OCI-LY7 (cell line): Measurements from ENCODE around the gene MAPK11. TPM values are rescaled to one million over a fixed set of nuclear protein-coding genes. Genes with fewer than 3 reads are reported as not detected.

Source experiments
- BruUV-seq: library from RNA; stranded (reverse); fragments of 400-500 nt; replicated peaks from 2 replicates; lab custom pipeline; 2021; lab: Mats Ljungman, UMichigan
- CTCF ChIA-PET: fragments of 300-600 bp; sonication (Branson Sonifier 250); formaldehyde crosslinking; loops from one replicate; lab custom pipeline; 2022; ENCODE audit warnings: antibody characterized with exemption; ENCODE audit not compliant: unreplicated experiment; lab: Charles Lee
- POLR2A ChIA-PET: fragments of 300-600 bp; sonication (Branson Sonifier 250); formaldehyde crosslinking; loops from one replicate; lab custom pipeline; 2022; ENCODE audit warnings: antibody characterized with exemption; lab: Charles Lee
- DNase-seq: peaks from one replicate; pipeline ENCODE4 v3.0.0-alpha.2; 2015; ENCODE audit warnings: low spot score
- H2AFZ ChIP-seq: fragments of 200-600 bp; sonication (generic), shearing (Covaris generic); 2 replicates; pipeline ENCODE4 v1.6.1; 2014; ENCODE audit warnings: mild to moderate bottlenecking, antibody characterized with exemption, low read length, moderate library complexity
- H3K27ac ChIP-seq: fragments of 200-600 bp; sonication (generic); 2 replicates; pipeline ENCODE4 v1.5.1; 2014; ENCODE audit warnings: mixed run types, low read depth, mild to moderate bottlenecking, moderate library complexity, low read length, inconsistent platforms; ENCODE audit not compliant: poor library complexity, severe bottlenecking
- H3K36me3 ChIP-seq: fragments of 200-600 bp; sonication (generic); 2 replicates; pipeline ENCODE4 v1.6.1; 2014; ENCODE audit warnings: mild to moderate bottlenecking, antibody characterized with exemption, low read length, moderate library complexity, mixed read lengths; ENCODE audit not compliant: insufficient read depth
- H3K4me1 ChIP-seq: fragments of 200-600 bp; sonication (generic); 2 replicates; pipeline ENCODE4 v1.5.1; 2014; ENCODE audit warnings: mild to moderate bottlenecking, low read length; ENCODE audit not compliant: insufficient read depth, poor library complexity, severe bottlenecking
- H3K4me2 ChIP-seq: fragments of 200-600 bp; sonication (generic); 2 replicates; pipeline ENCODE4 v1.6.1; 2014; ENCODE audit warnings: mild to moderate bottlenecking, low read length
- H3K4me3 ChIP-seq: fragments of 200-600 bp; sonication (generic); 2 replicates; pipeline ENCODE4 v1.5.1; 2014; ENCODE audit warnings: mild to moderate bottlenecking, low read depth, low read length; ENCODE audit not compliant: poor library complexity, severe bottlenecking
- H3K79me2 ChIP-seq: fragments of 200-600 bp; sonication (generic); 2 replicates; pipeline ENCODE4 v1.6.1; 2016; ENCODE audit warnings: low read depth, mild to moderate bottlenecking, low read length, moderate library complexity, mixed read lengths; ENCODE audit not compliant: insufficient read depth
- H3K9me2 ChIP-seq: fragments of 200-600 bp; sonication (generic); 2 replicates; pipeline ENCODE4 v1.6.1; 2016; ENCODE audit warnings: mild to moderate bottlenecking, low read length, mixed read lengths; ENCODE audit not compliant: insufficient read depth
- H3K9me3 ChIP-seq: fragments of 200-600 bp; sonication (generic); 2 replicates; pipeline ENCODE4 v1.6.1; 2014; ENCODE audit warnings: mild to moderate bottlenecking, mixed run types, low read length, mixed read lengths
- H4K20me1 ChIP-seq: fragments of 200-600 bp; sonication (generic); 2 replicates; pipeline ENCODE4 v1.6.1; 2014; ENCODE audit warnings: mild to moderate bottlenecking, antibody characterized with exemption, low read length, moderate library complexity, mixed read lengths; ENCODE audit not compliant: insufficient read depth
- CTCF ChIP-seq: fragments of 200-600 bp; sonication (generic); conservative IDR thresholded peaks from 2 replicates; pipeline ENCODE4 v1.5.1; 2014; ENCODE audit warnings: mild to moderate bottlenecking, antibody characterized with exemption, low read length, moderate library complexity, mixed read lengths
- EZH2phosphoT487 ChIP-seq: fragments of 200-600 bp; sonication (generic); IDR thresholded peaks from 2 replicates; pipeline ENCODE4 v1.6.1; 2018; ENCODE audit warnings: low read depth, borderline replicate concordance, mild to moderate bottlenecking, mixed run types, antibody characterized with exemption, low read length, moderate library complexity, mixed read lengths
- intact Hi-C: fragments of 100-400 bp; cut with micrococcal nuclease; formaldehyde crosslinking; loops from one replicate; pipeline ENCODE4 v1.10.0; 2022; ENCODE audit not compliant: unreplicated experiment
- total RNA-seq, 2 experiments: library from RNA; depleted of rRNA in 1 of 2; stranded (reverse); fragments of >200 nt in 1 of 2; shearing (Covaris generic) in 1 of 2; gene quantifications; 2 replicates each; pipeline ENCODE4 v1.2.3, GENCODE V29; 2014 to 2022

MAPK11 gene
- total RNA-seq, 2 experiments from 2014 or later, result 12.0 to 19.7 TPM

GRCh38 chr22:50267591-50268390, 2.4 kb downstream of the MAPK11 start:
- TF ChIP-seq EZH2phosphoT487, result no peak
- peak; percentile 46; the same call in 1 of the 2 replicates for TF ChIP-seq CTCF
- ChIA-PET POLR2A (interaction anchor here (0.5 to 0.7 kb wide), 2 partner anchors 86 to 251 kb away, joined by 3 to 6 read pairs; no protein-coding TSS in a partner anchor), CTCF (no interaction called here)
- Histone ChIP-seq H2AFZ (no peak overlapping the region), H3K4me1 (peaks cover 46% of the 10 kb centered on the region), H4K20me1 (no peaks in the 10 kb centered on the region), H3K9me3 (no peaks in the 10 kb centered on the region), H3K9me2 (no peaks in the 10 kb centered on the region), H3K36me3 (no peaks in the 10 kb centered on the region), H3K79me2 (no peaks in the 10 kb centered on the region), H3K4me3 (peak overlapping the region; percentile 32), H3K27ac (no peak overlapping the region), H3K4me2 (peak overlapping the region; percentile 94)
- intact Hi-C loops, result no loop called here
- DNase-seq, result peak; percentile 71
- no TSS peak for BruUV-seq

GRCh38 chr22:50266994-50267393, 3.2 kb downstream of the MAPK11 start:
- Histone ChIP-seq H3K9me2 (no peaks in the 10 kb centered on the region), H3K27ac (no peak overlapping the region), H2AFZ (no peak overlapping the region), H3K4me1 (peaks cover 54% of the 10 kb centered on the region), H3K36me3 (no peaks in the 10 kb centered on the region), H3K9me3 (no peaks in the 10 kb centered on the region), H3K4me3 (no peak overlapping the region), H3K79me2 (no peaks in the 10 kb centered on the region), H3K4me2 (no peak overlapping the region), H4K20me1 (no peaks in the 10 kb centered on the region)
- ChIA-PET CTCF (interaction anchor here (0.6 kb wide), 1 partner anchor 102 kb away, joined by 3 read pairs; no protein-coding TSS in a partner anchor), POLR2A (no interaction called here)
- TF ChIP-seq CTCF, result no peak
- no peak for TF ChIP-seq EZH2phosphoT487
- no TSS peak for BruUV-seq
- intact Hi-C loops, result no loop called here
- DNase-seq, result no peak

- intact Hi-C loops, result no loop called here
- POLR2A ChIA-PET, result no interaction called here
Measured at GRCh38 chr22:50264946-50265669, 5.1 kb downstream of the MAPK11 start.

More at GRCh38 chr22:50264946-50265669, 5.1 kb downstream of the MAPK11 start:
- BruUV-seq, result no TSS peak
- H3K36me3 ChIP-seq, result no peaks in the 10 kb centered on the region
- H4K20me1 ChIP-seq, result no peaks in the 10 kb centered on the region
- no peaks in the 10 kb centered on the region for H3K9me2 ChIP-seq
- H3K4me2 ChIP-seq, result no peak overlapping the region
- H3K4me3 ChIP-seq, result no peak overlapping the region
- no peak overlapping the region for H2AFZ ChIP-seq
- peaks cover 45% of the 10 kb centered on the region for H3K4me1 ChIP-seq
- H3K9me3 ChIP-seq, result no peaks in the 10 kb centered on the region
- TF ChIP-seq EZH2phosphoT487 (no peak), CTCF (no peak)
- CTCF ChIA-PET, result no interaction called here
- no peak for DNase-seq
- H3K79me2 ChIP-seq, result peaks cover 9% of the 10 kb centered on the region
- no peak overlapping the region for H3K27ac ChIP-seq
